Measurements from ENCODE around the gene SLC35E4.
A peak's percentile ranks its signal among the peaks of the same experiment; 100 is the strongest.
"Not testable (repeated sequence)": the region's sequence is repeated elsewhere in the genome, so short reads cannot be mapped to it uniquely, and the experiment has no call there.

SLC35E4 gene

DNA sequence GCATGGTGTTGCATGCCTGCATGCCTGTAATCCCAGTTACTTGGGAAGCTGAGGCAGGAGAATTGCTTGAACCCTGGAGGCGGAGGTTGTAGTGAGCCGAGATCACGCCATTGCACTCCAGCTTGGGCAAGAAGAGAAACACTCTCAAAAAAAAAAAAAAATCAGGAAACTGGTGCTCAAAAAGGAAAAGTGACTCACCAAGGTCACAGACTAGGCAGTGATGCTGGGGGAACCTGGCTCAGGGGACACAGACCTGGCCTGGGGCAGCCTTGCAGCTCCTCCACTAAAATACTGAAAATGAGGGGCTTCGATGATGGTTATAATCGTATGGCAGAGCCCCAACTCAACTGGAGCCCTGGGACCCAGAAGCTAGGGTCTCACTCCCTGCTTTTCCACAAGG is 8.1 kb upstream of the SLC35E4 start:
- Mint-ChIP-seq H3K4me3 (no peak overlapping the region), H3K9me3 (peaks cover 2% of the 10 kb centered on the region), H3K27me3 (ENCODE audit: low read depth) (no peaks in the 10 kb centered on the region), H3K27ac (no peak overlapping the region), H3K4me1 (no peaks in the 10 kb centered on the region), H3K36me3 (ENCODE audit: low read depth) (peaks cover 10% of the 10 kb centered on the region)
- TF ChIP-seq, protein P1, sequence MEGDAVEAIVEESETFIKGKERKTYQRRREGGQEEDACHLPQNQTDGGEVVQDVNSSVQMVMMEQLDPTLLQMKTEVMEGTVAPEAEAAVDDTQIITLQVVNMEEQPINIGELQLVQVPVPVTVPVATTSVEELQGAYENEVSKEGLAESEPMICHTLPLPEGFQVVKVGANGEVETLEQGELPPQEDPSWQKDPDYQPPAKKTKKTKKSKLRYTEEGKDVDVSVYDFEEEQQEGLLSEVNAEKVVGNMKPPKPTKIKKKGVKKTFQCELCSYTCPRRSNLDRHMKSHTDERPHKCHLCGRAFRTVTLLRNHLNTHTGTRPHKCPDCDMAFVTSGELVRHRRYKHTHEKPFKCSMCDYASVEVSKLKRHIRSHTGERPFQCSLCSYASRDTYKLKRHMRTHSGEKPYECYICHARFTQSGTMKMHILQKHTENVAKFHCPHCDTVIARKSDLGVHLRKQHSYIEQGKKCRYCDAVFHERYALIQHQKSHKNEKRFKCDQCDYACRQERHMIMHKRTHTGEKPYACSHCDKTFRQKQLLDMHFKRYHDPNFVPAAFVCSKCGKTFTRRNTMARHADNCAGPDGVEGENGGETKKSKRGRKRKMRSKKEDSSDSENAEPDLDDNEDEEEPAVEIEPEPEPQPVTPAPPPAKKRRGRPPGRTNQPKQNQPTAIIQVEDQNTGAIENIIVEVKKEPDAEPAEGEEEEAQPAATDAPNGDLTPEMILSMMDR (IDR thresholded peaks at IDR 0.05; ENCODE audit: unreplicated experiment in 3 of 3) = no peak

DNA sequence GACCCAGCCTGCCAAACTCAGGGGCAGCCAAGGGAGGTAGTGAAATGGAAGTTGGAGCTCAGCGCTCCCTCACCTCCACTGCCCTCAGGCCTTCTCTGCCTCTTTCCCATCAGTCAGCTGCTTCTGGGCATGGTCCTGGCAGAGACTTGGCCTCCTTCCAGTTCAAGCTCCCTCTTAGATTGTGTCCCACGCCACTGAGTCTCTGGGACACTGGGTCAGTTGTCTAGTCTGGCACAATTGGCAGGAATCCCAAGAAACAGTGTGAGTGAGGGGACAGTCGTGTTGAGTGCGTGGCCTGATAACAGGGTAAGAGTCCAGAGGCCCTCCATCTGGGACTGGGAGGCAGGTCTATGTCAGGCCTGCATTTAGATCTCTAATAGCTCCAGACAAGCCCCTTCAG is 7.1 kb upstream of the SLC35E4 start:
- peaks cover 2% of the 10 kb centered on the region for H3K9me3 Mint-ChIP-seq
- H3K4me1 Mint-ChIP-seq = no peaks in the 10 kb centered on the region

DNA sequence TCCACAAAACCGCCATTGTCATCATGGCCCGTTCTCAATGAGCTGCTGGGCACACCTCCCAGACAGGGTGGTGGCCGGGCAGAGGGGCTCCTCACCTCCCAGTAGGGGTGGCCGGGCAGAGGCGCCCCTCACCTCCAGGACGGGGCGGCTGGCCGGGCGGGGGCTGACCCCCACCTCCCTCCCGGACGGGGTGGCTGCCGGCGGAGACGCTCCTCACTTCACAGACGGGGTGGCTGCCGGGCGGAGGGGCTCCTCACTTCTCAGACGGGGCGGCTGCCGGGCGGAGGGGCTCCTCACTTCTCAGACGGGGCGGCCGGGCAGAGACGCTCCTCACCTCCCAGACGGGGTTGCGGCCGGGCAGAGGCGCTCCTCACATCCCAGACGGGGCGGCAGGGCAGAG is 4.1 kb upstream of the SLC35E4 start:
- H3K4me1 Mint-ChIP-seq = peaks cover 10% of the 10 kb centered on the region
- H3K9me3 Mint-ChIP-seq; H3K27ac Mint-ChIP-seq; H3K36me3 Mint-ChIP-seq (ENCODE audit: low read depth); H3K27me3 Mint-ChIP-seq (ENCODE audit: low read depth); H3K4me3 Mint-ChIP-seq: not testable (repeated sequence)

More for the DNA sequence above, 7.1 kb upstream of the SLC35E4 start:
- H3K4me3 Mint-ChIP-seq = no peak overlapping the region
- peaks cover 3% of the 10 kb centered on the region for H3K36me3 Mint-ChIP-seq (ENCODE audit: low read depth)
- TF ChIP-seq, protein P1 (IDR thresholded peaks at IDR 0.05; ENCODE audit: unreplicated experiment in 3 of 3) = no peak
- H3K27ac Mint-ChIP-seq = no peak overlapping the region
- H3K27me3 Mint-ChIP-seq (ENCODE audit: low read depth) = no peaks in the 10 kb centered on the region

DNA sequence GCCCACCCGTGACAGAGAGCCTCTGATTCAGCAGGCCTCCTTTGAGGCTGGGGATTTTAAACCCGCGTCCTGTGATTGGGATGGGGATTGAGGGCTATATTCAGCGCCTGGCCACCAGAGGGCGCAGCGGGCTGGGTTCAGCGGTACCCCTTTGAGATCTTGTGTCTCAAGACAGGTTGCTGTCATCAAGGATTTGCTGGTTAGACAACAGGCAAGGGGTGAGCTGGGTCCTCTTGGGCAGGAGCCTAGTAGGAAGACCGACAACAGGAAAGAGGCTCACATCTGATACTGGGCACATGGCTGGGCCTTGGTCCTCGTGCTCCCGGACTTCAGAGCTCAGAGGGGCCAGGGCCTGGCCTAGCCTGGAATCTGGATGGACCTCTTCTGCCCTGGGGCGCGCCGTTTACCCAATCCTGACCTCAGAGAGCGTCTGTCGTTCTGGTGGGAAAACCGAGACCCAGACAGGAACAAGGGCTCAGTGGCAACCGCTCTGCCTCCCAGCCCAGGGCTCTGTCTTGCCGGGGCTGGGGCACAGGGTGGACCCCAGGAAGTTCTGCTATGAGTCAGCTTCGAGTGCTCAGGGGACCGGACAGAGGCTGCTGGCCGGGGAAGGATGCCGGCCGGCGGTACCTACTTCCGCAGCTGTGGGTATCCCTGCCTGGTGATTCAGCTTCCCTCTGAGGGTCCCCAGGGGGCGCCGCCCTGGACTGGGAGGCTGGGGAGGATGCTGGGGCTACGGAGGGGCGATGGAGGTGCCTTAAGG is 929 bp upstream of the SLC35E4 start:
- Mint-ChIP-seq H3K27me3 (ENCODE audit: low read depth) (no peaks in the 10 kb centered on the region), H3K36me3 (ENCODE audit: low read depth) (peaks cover 4% of the 10 kb centered on the region), H3K4me1 (peaks cover 15% of the 10 kb centered on the region), H3K27ac (peak overlapping the region in 2 of 3 experiments; percentile 38 to 60), H3K4me3 (peak overlapping the region; percentile 79 to 82 (median 82)), H3K9me3 (peaks cover 2% of the 10 kb centered on the region)
- TF ChIP-seq, protein P1 (IDR thresholded peaks at IDR 0.05; ENCODE audit: unreplicated experiment in 3 of 3) = peak; percentile 86 to 94 (median 88)

DNA sequence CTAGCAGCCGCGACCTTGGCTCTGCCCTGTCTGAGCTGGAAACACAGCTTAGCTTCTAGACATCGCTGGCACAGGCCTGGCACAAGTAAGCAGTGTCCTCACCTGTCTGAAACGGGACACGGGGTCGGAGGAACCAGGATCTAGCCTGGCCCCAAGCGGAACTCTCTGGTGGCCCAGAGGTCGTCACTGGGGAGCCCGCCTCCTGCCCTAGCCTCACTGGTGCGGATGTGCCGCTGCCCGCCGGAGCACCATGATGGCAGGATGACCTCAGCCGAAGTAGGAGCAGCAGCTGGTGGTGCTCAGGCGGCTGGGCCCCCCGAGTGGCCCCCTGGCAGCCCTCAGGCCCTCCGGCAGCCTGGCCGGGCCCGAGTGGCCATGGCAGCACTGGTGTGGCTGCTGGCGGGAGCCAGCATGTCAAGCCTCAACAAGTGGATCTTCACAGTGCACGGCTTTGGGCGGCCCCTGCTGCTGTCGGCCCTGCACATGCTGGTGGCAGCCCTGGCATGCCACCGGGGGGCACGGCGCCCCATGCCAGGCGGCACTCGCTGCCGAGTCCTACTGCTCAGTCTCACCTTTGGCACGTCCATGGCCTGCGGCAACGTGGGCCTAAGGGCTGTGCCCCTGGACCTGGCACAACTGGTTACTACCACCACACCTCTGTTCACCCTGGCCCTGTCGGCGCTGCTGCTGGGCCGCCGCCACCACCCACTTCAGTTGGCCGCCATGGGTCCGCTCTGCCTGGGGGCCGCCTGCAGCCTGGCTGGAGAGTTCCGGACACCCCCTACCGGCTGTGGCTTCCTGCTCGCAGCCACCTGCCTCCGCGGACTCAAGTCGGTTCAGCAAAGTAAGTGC is 871 bp downstream of the SLC35E4 start:
- H3K4me1 Mint-ChIP-seq = peaks cover 15% of the 10 kb centered on the region
- H3K27ac Mint-ChIP-seq = peak overlapping the region in 1 of 3 experiments; percentile 33
- peaks cover 4% of the 10 kb centered on the region for H3K36me3 Mint-ChIP-seq (ENCODE audit: low read depth)
- no peaks in the 10 kb centered on the region for H3K9me3 Mint-ChIP-seq
- H3K27me3 Mint-ChIP-seq (ENCODE audit: low read depth) = no peaks in the 10 kb centered on the region
- TF ChIP-seq, protein P1 (IDR thresholded peaks at IDR 0.05; ENCODE audit: unreplicated experiment in 3 of 3) = no peak
- peak overlapping the region; percentile 79 to 84 (median 79) for H3K4me3 Mint-ChIP-seq

DNA sequence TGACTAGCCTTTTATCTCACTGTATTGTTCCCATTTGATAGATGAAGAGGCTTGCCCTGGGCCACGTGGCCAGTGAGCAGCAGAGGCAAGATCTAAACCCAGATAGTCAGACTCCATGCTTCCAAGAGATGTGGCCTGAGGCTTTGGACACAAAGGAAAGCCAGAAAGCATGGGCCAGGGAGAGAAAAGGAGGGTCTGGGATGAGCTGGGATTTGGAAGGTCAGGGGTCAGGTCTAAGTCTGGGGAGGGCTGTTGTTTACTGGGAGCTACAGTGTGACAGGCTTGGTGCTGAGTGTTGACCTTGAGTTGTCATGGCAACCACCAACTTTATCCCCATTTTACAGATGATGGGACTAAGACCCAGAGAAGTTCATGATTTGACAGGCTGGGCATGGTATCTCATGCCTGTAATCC is 2.1 kb downstream of the SLC35E4 start:
- Mint-ChIP-seq H3K36me3 (ENCODE audit: low read depth) (peaks cover 4% of the 10 kb centered on the region), H3K27ac (no peak overlapping the region), H3K4me3 (peak overlapping the region; percentile 50 to 71 (median 65)), H3K4me1 (peaks cover 15% of the 10 kb centered on the region), H3K27me3 (ENCODE audit: low read depth) (no peaks in the 10 kb centered on the region), H3K9me3 (no peaks in the 10 kb centered on the region)
- TF ChIP-seq, protein P1 (IDR thresholded peaks at IDR 0.05; ENCODE audit: unreplicated experiment in 3 of 3) = no peak

All from nephron (organoid).